Vagina (tissue), 2 donors: Measurements from ENCODE around the gene RET.

Experiments used
- POLR2A ChIP-seq, 2 donors: fragments of 450-650 bp; IDR thresholded peaks; one replicate each; pipeline ENCODE4 v1.6.1; 2017; ENCODE audit warnings: antibody characterized with exemption in 2 of 2, mild to moderate bottlenecking in 2 of 2, moderate library complexity in 2 of 2
- POLR2AphosphoS5 ChIP-seq, 2 donors: sonication (generic); formaldehyde crosslinking; IDR thresholded peaks; one replicate each; pipeline ENCODE4 v1.9.0; 2017; ENCODE audit warnings: antibody characterized with exemption in 2 of 2, mild to moderate bottlenecking in 2 of 2, low read depth in 1 of 2; ENCODE audit not compliant: insufficient read depth in 1 of 2

GRCh38 chr10:43114743-43115611, 38.1 kb downstream of the RET start:
- TF ChIP-seq POLR2A (IDR thresholded peaks at IDR 0.05) (no peak), POLR2AphosphoS5 (IDR thresholded peaks at IDR 0.05; ENCODE audit: insufficient read depth in 1 of 2, low read depth in 1 of 2) (no peak)
